ENCODE measurements around the gene SLC5A11.

- TF ChIP-seq TAF1 (IDR thresholded peaks at IDR 0.05; ENCODE audit: low read depth), result no peak
- TF ChIP-seq CREB1 (IDR thresholded peaks at IDR 0.05; ENCODE audit: low read depth), result no peak
- no peak for TF ChIP-seq EGR1 (IDR thresholded peaks at IDR 0.05)
- no peak for TF ChIP-seq YY1 (IDR thresholded peaks at IDR 0.05; ENCODE audit: low read depth)
- no peak for TF ChIP-seq RAD21 (IDR thresholded peaks at IDR 0.05; ENCODE audit: low read depth)
- no peak for TF ChIP-seq REST (IDR thresholded peaks at IDR 0.05; ENCODE audit: low read depth)
- TF ChIP-seq EP300 (IDR thresholded peaks at IDR 0.05; ENCODE audit: borderline replicate concordance), result no peak
- no peak for TF ChIP-seq MAX (IDR thresholded peaks at IDR 0.05)
- TF ChIP-seq CEBPB (IDR thresholded peaks at IDR 0.05), result no peak
- TF ChIP-seq USF1 (IDR thresholded peaks at IDR 0.05), result no peak
Measured at GRCh38 chr16:24930440-24930839, 84.7 kb downstream of the SLC5A11 start.

All from Ishikawa (cell line).